ENCODE measurements around the gene SUSD1.

- TF ChIP-seq, protein P1, sequence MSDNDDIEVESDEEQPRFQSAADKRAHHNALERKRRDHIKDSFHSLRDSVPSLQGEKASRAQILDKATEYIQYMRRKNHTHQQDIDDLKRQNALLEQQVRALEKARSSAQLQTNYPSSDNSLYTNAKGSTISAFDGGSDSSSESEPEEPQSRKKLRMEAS (IDR thresholded peaks at IDR 0.05) = no peak
- TF ChIP-seq RAD21 (IDR thresholded peaks at IDR 0.05; ENCODE audit: low read depth) (no peak), EP300 (IDR thresholded peaks at IDR 0.05; ENCODE audit: borderline replicate concordance) (no peak), YY1 (IDR thresholded peaks at IDR 0.05; ENCODE audit: low read depth) (no peak), TAF1 (IDR thresholded peaks at IDR 0.05; ENCODE audit: low read depth) (no peak), NFIC (IDR thresholded peaks at IDR 0.05) (no peak), REST (IDR thresholded peaks at IDR 0.05; ENCODE audit: low read depth) (no peak), FOXM1 (IDR thresholded peaks at IDR 0.05; ENCODE audit: borderline replicate concordance, low read depth) (no peak), ZBTB7A (IDR thresholded peaks at IDR 0.05; ENCODE audit: low read depth) (no peak), CREB1 (IDR thresholded peaks at IDR 0.05; ENCODE audit: low read depth) (no peak)
- TF ChIP-seq, protein P2, sequence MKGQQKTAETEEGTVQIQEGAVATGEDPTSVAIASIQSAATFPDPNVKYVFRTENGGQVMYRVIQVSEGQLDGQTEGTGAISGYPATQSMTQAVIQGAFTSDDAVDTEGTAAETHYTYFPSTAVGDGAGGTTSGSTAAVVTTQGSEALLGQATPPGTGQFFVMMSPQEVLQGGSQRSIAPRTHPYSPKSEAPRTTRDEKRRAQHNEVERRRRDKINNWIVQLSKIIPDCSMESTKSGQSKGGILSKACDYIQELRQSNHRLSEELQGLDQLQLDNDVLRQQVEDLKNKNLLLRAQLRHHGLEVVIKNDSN (IDR thresholded peaks at IDR 0.05) = no peak
Measured at GRCh38 chr9:112224401-112225289, 49.5 kb upstream of the SUSD1 start.
